Epithelial cell of proximal tubule (primary cell): Measurements from ENCODE around the gene EPHA3. TPM values are rescaled to one million over a fixed set of nuclear protein-coding genes. Genes with fewer than 3 reads are reported as not detected.
"Not testable (repeated sequence)": the region's sequence is repeated elsewhere in the genome, so short reads cannot be mapped to it uniquely, and the experiment has no call there.

Experiments used
- DNase-seq: peaks from one replicate; pipeline ENCODE4 v3.0.0-alpha.2; 2011; ENCODE audit warnings: low read depth
- H3K4me3 ChIP-seq: 2 replicates; pipeline ENCODE4 v1.5.1; 2011; ENCODE audit warnings: low read depth, mild to moderate bottlenecking, low read length
- total RNA-seq: library from RNA; depleted of rRNA; stranded (reverse); fragments of >200 nt; gene quantifications from 2 replicates; pipeline ENCODE4 v1.2.3, GENCODE V29; 2015
- TF ChIP-seq, protein P1 (sequence below): conservative IDR thresholded peaks from 2 replicates; pipeline ENCODE4 v1.5.1; 2012; ENCODE audit warnings: low read depth, mild to moderate bottlenecking, low read length

Gene EPHA3
- total RNA-seq, 1 donor from 2014 or later, result 0.06 TPM

- no peak for DNase-seq
- no peak overlapping the region for H3K4me3 ChIP-seq
- TF ChIP-seq, protein P1, sequence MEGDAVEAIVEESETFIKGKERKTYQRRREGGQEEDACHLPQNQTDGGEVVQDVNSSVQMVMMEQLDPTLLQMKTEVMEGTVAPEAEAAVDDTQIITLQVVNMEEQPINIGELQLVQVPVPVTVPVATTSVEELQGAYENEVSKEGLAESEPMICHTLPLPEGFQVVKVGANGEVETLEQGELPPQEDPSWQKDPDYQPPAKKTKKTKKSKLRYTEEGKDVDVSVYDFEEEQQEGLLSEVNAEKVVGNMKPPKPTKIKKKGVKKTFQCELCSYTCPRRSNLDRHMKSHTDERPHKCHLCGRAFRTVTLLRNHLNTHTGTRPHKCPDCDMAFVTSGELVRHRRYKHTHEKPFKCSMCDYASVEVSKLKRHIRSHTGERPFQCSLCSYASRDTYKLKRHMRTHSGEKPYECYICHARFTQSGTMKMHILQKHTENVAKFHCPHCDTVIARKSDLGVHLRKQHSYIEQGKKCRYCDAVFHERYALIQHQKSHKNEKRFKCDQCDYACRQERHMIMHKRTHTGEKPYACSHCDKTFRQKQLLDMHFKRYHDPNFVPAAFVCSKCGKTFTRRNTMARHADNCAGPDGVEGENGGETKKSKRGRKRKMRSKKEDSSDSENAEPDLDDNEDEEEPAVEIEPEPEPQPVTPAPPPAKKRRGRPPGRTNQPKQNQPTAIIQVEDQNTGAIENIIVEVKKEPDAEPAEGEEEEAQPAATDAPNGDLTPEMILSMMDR, result no peak
Measured at GRCh38 chr3:89332793-89333192, 225.4 kb downstream of the EPHA3 start.

DNA sequence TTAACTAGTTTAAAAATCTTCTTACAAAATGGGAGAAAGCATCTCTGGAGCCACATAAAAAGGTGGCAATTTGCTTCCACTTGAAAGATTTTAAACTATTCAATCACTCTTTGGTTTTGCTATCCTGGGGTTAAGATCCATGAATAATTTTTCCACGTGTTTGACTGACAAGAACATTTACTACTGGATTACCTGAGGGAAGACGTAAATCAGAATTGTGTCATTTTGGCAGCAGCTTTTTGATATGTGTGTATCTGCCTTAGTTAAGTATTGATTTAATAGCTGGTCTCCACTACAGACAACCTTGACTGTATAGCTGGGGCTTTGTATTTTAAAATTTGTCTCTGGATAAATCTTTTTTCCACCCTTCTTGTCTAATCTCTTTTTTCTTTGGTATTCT, 228.3 kb downstream of the EPHA3 start:
- no peak overlapping the region for H3K4me3 ChIP-seq
- DNase-seq, result no peak

DNA sequence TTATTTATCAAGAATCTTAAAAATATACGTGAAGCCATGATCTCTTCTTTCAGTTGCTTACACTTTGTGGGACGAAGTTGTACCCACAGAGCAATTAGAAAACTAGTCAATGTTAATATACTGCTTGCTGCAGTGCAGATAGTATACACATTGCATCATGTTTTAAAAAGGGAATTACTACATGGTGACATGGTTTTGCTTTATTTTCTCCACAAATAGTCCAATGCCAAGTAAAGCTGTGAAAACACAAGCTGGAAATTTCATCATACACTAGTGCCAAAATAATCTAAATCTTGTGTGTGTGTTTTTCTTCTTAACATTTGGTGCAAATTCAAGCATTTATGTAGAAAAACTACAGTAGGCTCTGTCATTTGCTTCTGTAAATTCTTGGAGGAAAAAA, 233.0 kb downstream of the EPHA3 start:
- H3K4me3 ChIP-seq, result no peak overlapping the region
- no peak for DNase-seq
- TF ChIP-seq, protein P1, result no peak

More for the DNA sequence above, 228.3 kb downstream of the EPHA3 start:
- TF ChIP-seq, protein P1, result no peak

GRCh38 chr3:89344076-89344475, 236.7 kb downstream of the EPHA3 start:
- DNase-seq, result no peak
- TF ChIP-seq, protein P1, result no peak
- no peak overlapping the region for H3K4me3 ChIP-seq

- not testable (repeated sequence) for H3K4me3 ChIP-seq, DNase-seq
Measured at GRCh38 chr3:89350935-89351334, 243.5 kb downstream of the EPHA3 start.

DNA sequence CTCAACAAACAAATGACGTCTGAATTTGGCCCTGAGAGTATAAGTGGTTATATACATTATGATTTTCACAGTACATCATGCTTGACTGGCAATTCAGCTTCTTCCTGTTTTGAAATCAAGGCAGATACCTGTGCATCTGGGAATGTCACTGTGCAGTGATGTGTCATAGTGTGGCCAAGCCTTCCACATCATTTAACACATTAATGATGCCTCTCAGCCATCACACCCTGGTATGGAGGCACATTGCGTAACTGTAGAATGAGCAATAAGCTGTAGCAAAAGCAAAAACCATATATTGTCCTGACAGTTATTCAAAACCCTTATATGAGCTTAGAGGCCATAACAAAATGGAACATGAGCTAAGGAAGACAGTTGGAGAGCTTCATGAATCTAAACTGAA, 246.0 kb downstream of the EPHA3 start:
- TF ChIP-seq, protein P1, result no peak
- H3K4me3 ChIP-seq, result no peak overlapping the region
- no peak for DNase-seq

GRCh38 chr3:89358281-89358680, 250.9 kb downstream of the EPHA3 start:
- H3K4me3 ChIP-seq, result no peak overlapping the region
- TF ChIP-seq, protein P1, result no peak
- no peak for DNase-seq

DNA sequence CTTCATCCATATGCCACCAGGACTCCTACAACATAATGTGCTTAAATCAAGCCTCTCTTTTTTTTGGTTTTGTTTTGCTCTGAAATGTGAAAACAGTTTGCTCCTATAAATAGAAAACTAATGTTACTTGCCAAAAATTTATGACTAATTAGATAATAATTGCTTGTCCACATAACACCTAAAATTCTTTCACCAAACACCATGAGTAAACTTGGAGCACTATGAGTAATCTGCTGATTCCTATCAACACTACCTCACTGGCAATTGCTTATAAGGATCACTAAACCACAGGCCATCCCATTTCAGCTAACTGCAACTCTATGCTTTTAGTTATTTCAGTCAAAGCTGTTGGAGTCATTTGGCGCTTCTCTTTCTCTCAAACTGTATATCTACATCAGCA, 252.7 kb downstream of the EPHA3 start:
- DNase-seq, result no peak
- no peak overlapping the region for H3K4me3 ChIP-seq
- TF ChIP-seq, protein P1, result no peak
